ENCODE measurements around the gene TAL1. TPM values are rescaled to one million over a fixed set of nuclear protein-coding genes. Genes with fewer than 3 reads are reported as not detected.
"Not testable (repeated sequence)": the region's sequence is repeated elsewhere in the genome, so short reads cannot be mapped to it uniquely, and the experiment has no call there.

Gene TAL1
- total and polyA plus RNA-seq, 2 of the 8 experiments (the other 6 are each of a cell fraction or from before 2014, with no cell fraction given) = 0.09 to 0.15 TPM

DNA sequence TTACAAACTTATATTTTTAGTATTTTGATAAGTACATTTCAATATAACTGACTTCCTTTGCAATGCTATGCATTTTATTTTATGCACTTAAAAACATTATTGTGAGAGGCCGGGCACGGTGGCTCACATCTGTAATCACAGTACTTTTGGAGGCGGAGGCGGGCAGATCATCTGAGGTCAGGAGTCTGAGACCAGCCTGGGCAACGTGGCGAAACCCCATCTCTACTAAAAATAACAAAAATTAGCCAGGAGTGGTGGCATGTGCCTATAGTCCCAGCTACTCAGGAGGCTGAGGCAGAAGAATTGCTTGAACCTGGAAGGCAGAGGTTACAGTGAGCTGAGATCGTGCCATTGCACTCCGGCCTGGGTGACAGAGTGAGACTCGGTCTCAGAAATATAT is 36.0 kb downstream of the TAL1 start:
- H4K91ac ChIP-seq (replicated peaks; ENCODE audit: insufficient read length, low read length); H3K4me3 ChIP-seq (ENCODE audit: extremely low read depth in 1 of 4, insufficient read depth in 2 of 4, low read depth in 3 of 4, low read length in 4 of 4); H2BK12ac ChIP-seq (ENCODE audit: low read depth, low read length); H3K36me3 ChIP-seq (ENCODE audit: control insufficient read depth in 2 of 4, insufficient read depth in 4 of 4, low read length in 3 of 4); H2BK15ac ChIP-seq (ENCODE audit: low read length); H3K4ac ChIP-seq (replicated peaks; ENCODE audit: insufficient read length, low read depth, low read length); H4K20me1 ChIP-seq (replicated peaks in 1 of 2; ENCODE audit: control insufficient read depth in 1 of 2, insufficient read depth in 2 of 2, low read length in 2 of 2); H2BK120ac ChIP-seq (replicated peaks; ENCODE audit: low read depth, low read length); H3K4me2 ChIP-seq (ENCODE audit: insufficient read depth in 1 of 2, low read depth in 2 of 2, low read length in 2 of 2); H2BK5ac ChIP-seq (ENCODE audit: low read depth, low read length); H3K23ac ChIP-seq (ENCODE audit: insufficient read length); H3K9me3 ChIP-seq (ENCODE audit: insufficient read depth in 2 of 2, low read depth in 1 of 2, low read length in 1 of 2); DNase-seq (ENCODE audit: low read depth in 1 of 2, low spot score in 2 of 2); H3K14ac ChIP-seq (ENCODE audit: insufficient read length); FAIRE-seq; H3K18ac ChIP-seq (ENCODE audit: extremely low read depth, low read length); H3K79me2 ChIP-seq (ENCODE audit: control insufficient read depth in 1 of 2, insufficient read depth in 2 of 2, low read length in 2 of 2); H3K23me2 ChIP-seq (ENCODE audit: low read depth, low read length); H3K79me1 ChIP-seq (ENCODE audit: low read depth, low read length); H4K8ac ChIP-seq (ENCODE audit: extremely low read depth, insufficient read depth, low read length); POLR2A ChIA-PET (ENCODE audit: partially characterized antibody); H4K5ac ChIP-seq (ENCODE audit: insufficient read length, low read depth, low read length); H2AK5ac ChIP-seq (ENCODE audit: low read depth, low read length); H3K56ac ChIP-seq (replicated peaks; ENCODE audit: insufficient read length, low read depth, low read length); H2BK20ac ChIP-seq (ENCODE audit: low read length); H3K27ac ChIP-seq (ENCODE audit: low read depth, low read length); H3K9ac ChIP-seq (replicated peaks in 1 of 4; ENCODE audit: extremely low read depth in 1 of 4, low read depth in 3 of 4, low read length in 3 of 4); H2AFZ ChIP-seq (ENCODE audit: low read length): not testable (repeated sequence)
- Histone ChIP-seq H3K27me3 (replicated peaks in 1 of 4; ENCODE audit: control insufficient read depth in 3 of 4, extremely low read depth in 1 of 4, insufficient read depth in 3 of 4, low read length in 3 of 4) (peaks cover 0 to 22% (median 16%) of the 10 kb centered on the region in 4 experiments; a peak in 3 of 7 replicates), H3K4me1 (replicated peaks in 1 of 4; ENCODE audit: control insufficient read depth in 3 of 4, insufficient read depth in 4 of 4, low read length in 3 of 4) (peaks cover 5 to 16% (median 9%) of the 10 kb centered on the region in 4 experiments)
- CTCF ChIA-PET (ENCODE audit: partially characterized antibody) = interaction anchor here (0.8 to 14.2 kb wide), 11 partner anchors 8 to 254 kb away, joined by 3 to 207 read pairs (median 5); no protein-coding TSS in a partner anchor
- 92% methylated on average over 9 of the region's 9 CpGs; no CpG with 5 or more reads in 1 of the 2 experiments for WGBS, 2 experiments (ENCODE audit: extremely low coverage in 1 of 2, insufficient coverage in 1 of 2, insufficient read length in 1 of 2, insufficient replicate concordance in 2 of 2, low coverage in 1 of 2, low lambda C conversion rate in 2 of 2, missing lambda C conversion rate in 1 of 2)

Data from H1 (cell line).